ENCODE results near the gene RRP15. TPM values are rescaled to one million over a fixed set of nuclear protein-coding genes. Genes with fewer than 3 reads are reported as not detected.

RRP15 gene
- total RNA-seq, 1 donor from 2014 or later: 28.4 TPM

DNA sequence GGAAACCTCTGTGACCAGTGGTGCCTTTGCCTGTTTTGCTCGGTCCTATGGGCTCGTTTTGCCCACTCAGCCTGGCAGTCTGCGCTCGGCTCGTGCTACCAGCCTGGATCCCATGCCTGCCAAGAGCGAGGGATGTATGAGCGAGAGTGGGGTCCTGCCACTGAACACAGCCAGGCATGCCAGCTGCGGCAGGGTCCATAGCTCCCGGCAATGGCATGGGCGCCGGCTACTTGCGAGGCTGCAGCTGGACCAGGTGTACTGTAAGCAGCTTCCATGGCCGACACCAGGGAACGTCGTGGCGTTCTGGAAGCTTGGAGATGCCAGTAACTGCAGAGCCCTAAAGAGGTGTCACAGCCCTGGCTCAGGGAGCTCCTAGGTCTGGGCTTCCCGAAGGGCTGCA lies 37.7 kb downstream of the RRP15 start:
- H3K4me1 Mint-ChIP-seq (ENCODE audit: low read depth, unreplicated experiment): no peaks in the 10 kb centered on the region
- no peak for DNase-seq (ENCODE audit: low read depth)
- H3K4me3 Mint-ChIP-seq (ENCODE audit: unreplicated experiment): no peak overlapping the region
- H3K4me2 ChIP-seq (ENCODE audit: low read length): no peak overlapping the region
- no peaks in the 10 kb centered on the region for H3K79me2 ChIP-seq (ENCODE audit: insufficient read depth, low read length)
- peaks cover 3% of the 10 kb centered on the region for H3K36me3 ChIP-seq (ENCODE audit: insufficient read depth, low read length)
- no peaks in the 10 kb centered on the region for H3K27me3 Mint-ChIP-seq (ENCODE audit: low read depth, unreplicated experiment)
- no peak overlapping the region for H2AFZ ChIP-seq (ENCODE audit: low read depth, low read length)
- no peak overlapping the region for H3K27ac ChIP-seq (ENCODE audit: low read depth, low read length)
- H4K20me1 ChIP-seq (ENCODE audit: insufficient read depth, low read length): no peaks in the 10 kb centered on the region
- H3K9me3 Mint-ChIP-seq (ENCODE audit: unreplicated experiment): no peaks in the 10 kb centered on the region
- no peak for FAIRE-seq
- no peaks in the 10 kb centered on the region for H3K4me1 ChIP-seq (ENCODE audit: insufficient read depth, low read length)
- no peak overlapping the region for H3K4me3 ChIP-seq (ENCODE audit: insufficient read depth, low read depth, low read length)
- H3K9ac ChIP-seq (ENCODE audit: low read length): no peak overlapping the region
- H3K9me3 ChIP-seq (ENCODE audit: insufficient read depth, low read depth, low read length): no peaks in the 10 kb centered on the region
- H3K27me3 ChIP-seq (ENCODE audit: insufficient read depth, low read length): no peaks in the 10 kb centered on the region
- TF ChIP-seq, protein P1, sequence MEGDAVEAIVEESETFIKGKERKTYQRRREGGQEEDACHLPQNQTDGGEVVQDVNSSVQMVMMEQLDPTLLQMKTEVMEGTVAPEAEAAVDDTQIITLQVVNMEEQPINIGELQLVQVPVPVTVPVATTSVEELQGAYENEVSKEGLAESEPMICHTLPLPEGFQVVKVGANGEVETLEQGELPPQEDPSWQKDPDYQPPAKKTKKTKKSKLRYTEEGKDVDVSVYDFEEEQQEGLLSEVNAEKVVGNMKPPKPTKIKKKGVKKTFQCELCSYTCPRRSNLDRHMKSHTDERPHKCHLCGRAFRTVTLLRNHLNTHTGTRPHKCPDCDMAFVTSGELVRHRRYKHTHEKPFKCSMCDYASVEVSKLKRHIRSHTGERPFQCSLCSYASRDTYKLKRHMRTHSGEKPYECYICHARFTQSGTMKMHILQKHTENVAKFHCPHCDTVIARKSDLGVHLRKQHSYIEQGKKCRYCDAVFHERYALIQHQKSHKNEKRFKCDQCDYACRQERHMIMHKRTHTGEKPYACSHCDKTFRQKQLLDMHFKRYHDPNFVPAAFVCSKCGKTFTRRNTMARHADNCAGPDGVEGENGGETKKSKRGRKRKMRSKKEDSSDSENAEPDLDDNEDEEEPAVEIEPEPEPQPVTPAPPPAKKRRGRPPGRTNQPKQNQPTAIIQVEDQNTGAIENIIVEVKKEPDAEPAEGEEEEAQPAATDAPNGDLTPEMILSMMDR (IDR thresholded peaks at IDR 0.05; ENCODE audit: insufficient read depth, low read depth, low read length): no peak
- no peak for TF ChIP-seq EZH2 (IDR thresholded peaks at IDR 0.05; ENCODE audit: insufficient read depth, low read length)
- peaks cover 9% of the 10 kb centered on the region for H3K36me3 Mint-ChIP-seq (ENCODE audit: low read depth, unreplicated experiment)
- H3K27ac Mint-ChIP-seq (ENCODE audit: unreplicated experiment): no peak overlapping the region

DNA sequence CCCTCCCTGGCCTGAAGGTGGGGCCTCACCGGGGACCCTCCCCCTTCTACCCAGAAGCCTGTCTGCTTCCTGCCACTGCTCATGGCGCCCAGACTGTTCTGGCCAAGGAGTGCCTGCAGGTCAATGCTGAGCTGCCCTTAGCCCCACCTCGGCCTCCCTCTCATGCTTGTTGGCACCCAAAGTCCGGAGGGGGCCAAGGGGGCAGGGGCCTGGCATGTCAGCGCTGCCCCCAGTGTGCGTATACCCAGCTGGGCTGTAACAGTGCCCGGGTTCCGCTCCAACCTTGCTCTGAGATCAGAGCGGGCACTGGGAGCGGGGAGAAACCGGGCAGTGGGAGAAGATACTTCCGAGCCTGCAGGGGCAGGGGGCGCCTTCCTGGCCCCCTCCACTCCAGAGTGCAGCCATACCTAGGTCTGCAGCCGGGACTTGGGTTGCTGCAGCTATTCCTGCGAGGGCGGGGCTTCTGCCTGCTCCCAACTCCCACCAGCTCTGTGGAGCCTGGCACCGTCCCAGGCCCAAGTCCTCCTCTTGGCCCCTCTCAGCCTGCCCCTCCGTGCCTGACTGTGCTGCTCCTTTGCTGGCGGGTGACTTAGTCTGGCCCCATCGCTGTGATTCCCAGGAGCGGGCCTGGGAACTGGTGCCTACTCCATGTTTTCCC lies 38.6 kb downstream of the RRP15 start:
- H3K36me3 Mint-ChIP-seq (ENCODE audit: low read depth, unreplicated experiment): peaks cover 9% of the 10 kb centered on the region
- no peak for TF ChIP-seq EZH2 (IDR thresholded peaks at IDR 0.05; ENCODE audit: insufficient read depth, low read length)
- TF ChIP-seq, protein P1 (IDR thresholded peaks at IDR 0.05; ENCODE audit: insufficient read depth, low read depth, low read length): no peak

DNA sequence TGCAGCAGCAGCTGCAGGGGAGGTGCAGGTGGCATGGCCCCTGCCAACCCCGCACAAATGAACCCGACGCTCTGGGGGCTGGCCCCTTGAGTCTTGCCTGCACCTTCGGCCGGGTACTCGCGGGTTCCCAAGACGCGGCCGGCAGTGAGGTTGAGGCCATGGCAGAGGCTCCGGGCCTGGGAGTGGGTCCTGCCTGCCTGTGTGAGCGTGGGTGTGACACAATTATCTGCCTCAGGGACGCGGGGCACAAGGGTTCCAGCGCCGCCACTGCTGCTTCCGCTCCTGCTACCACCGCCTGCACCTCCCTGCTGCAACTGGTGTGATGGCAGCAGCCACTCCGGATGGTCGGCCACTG lies 39.1 kb downstream of the RRP15 start:
- Histone ChIP-seq H3K4me1 (ENCODE audit: insufficient read depth, low read length) (no peaks in the 10 kb centered on the region), H3K27ac (ENCODE audit: low read depth, low read length) (no peak overlapping the region), H3K79me2 (ENCODE audit: insufficient read depth, low read length) (no peaks in the 10 kb centered on the region), H3K36me3 (ENCODE audit: insufficient read depth, low read length) (peaks cover 3% of the 10 kb centered on the region), H3K27me3 (ENCODE audit: insufficient read depth, low read length) (no peaks in the 10 kb centered on the region), H3K9ac (ENCODE audit: low read length) (no peak overlapping the region), H2AFZ (ENCODE audit: low read depth, low read length) (no peak overlapping the region), H3K4me3 (ENCODE audit: insufficient read depth, low read depth, low read length) (no peak overlapping the region), H3K9me3 (ENCODE audit: insufficient read depth, low read depth, low read length) (no peaks in the 10 kb centered on the region), H3K4me2 (ENCODE audit: low read length) (no peak overlapping the region), H4K20me1 (ENCODE audit: insufficient read depth, low read length) (no peaks in the 10 kb centered on the region)
- Mint-ChIP-seq H3K36me3 (ENCODE audit: low read depth, unreplicated experiment) (peaks cover 9% of the 10 kb centered on the region), H3K27me3 (ENCODE audit: low read depth, unreplicated experiment) (no peaks in the 10 kb centered on the region), H3K27ac (ENCODE audit: unreplicated experiment) (peak overlapping the region; percentile 18), H3K4me3 (ENCODE audit: unreplicated experiment) (no peak overlapping the region), H3K4me1 (ENCODE audit: low read depth, unreplicated experiment) (no peaks in the 10 kb centered on the region), H3K9me3 (ENCODE audit: unreplicated experiment) (no peaks in the 10 kb centered on the region)
- DNase-seq (ENCODE audit: low read depth): no peak
- TF ChIP-seq, protein P1 (IDR thresholded peaks at IDR 0.05; ENCODE audit: insufficient read depth, low read depth, low read length): no peak
- TF ChIP-seq EZH2 (IDR thresholded peaks at IDR 0.05; ENCODE audit: insufficient read depth, low read length): no peak
- no peak for FAIRE-seq

More for the DNA sequence above, 38.6 kb downstream of the RRP15 start:
- Mint-ChIP-seq H3K27ac (ENCODE audit: unreplicated experiment) (peak overlapping the region; percentile 18), H3K9me3 (ENCODE audit: unreplicated experiment) (no peaks in the 10 kb centered on the region), H3K27me3 (ENCODE audit: low read depth, unreplicated experiment) (no peaks in the 10 kb centered on the region), H3K4me1 (ENCODE audit: low read depth, unreplicated experiment) (no peaks in the 10 kb centered on the region), H3K4me3 (ENCODE audit: unreplicated experiment) (no peak overlapping the region)
- no peaks in the 10 kb centered on the region for H3K27me3 ChIP-seq (ENCODE audit: insufficient read depth, low read length)
- peaks cover 3% of the 10 kb centered on the region for H3K36me3 ChIP-seq (ENCODE audit: insufficient read depth, low read length)
- no peak overlapping the region for H3K9ac ChIP-seq (ENCODE audit: low read length)
- DNase-seq (ENCODE audit: low read depth) (no peak), FAIRE-seq (no peak)
- H3K4me1 ChIP-seq (ENCODE audit: insufficient read depth, low read length): no peaks in the 10 kb centered on the region
- H3K4me2 ChIP-seq (ENCODE audit: low read length): no peak overlapping the region
- no peaks in the 10 kb centered on the region for H3K79me2 ChIP-seq (ENCODE audit: insufficient read depth, low read length)
- H3K4me3 ChIP-seq (ENCODE audit: insufficient read depth, low read depth, low read length): no peak overlapping the region
- H2AFZ ChIP-seq (ENCODE audit: low read depth, low read length): no peak overlapping the region
- no peaks in the 10 kb centered on the region for H3K9me3 ChIP-seq (ENCODE audit: insufficient read depth, low read depth, low read length)
- no peak overlapping the region for H3K27ac ChIP-seq (ENCODE audit: low read depth, low read length)
- no peaks in the 10 kb centered on the region for H4K20me1 ChIP-seq (ENCODE audit: insufficient read depth, low read length)
